B cell (primary cell): ENCODE results near the gene MLIP. TPM values are rescaled to one million over a fixed set of nuclear protein-coding genes. Genes with fewer than 3 reads are reported as not detected.

Experiments
- ATAC-seq: fragments of 200-7000 bp; cut with Tn5 transposase; one replicate; pipeline ENCODE4 v1.10.0; 2021; ENCODE audit warnings: low read depth, mild to moderate bottlenecking, moderate number of reproducible peaks, moderate library complexity
- CTCF ChIA-PET: fragments of 350-600 bp; sonication (Branson Sonifier 250); formaldehyde crosslinking; loops from one replicate; lab custom pipeline; 2021; ENCODE audit warnings: antibody characterized with exemption, inconsistent platforms; lab: Charles Lee
- POLR2A ChIA-PET: fragments of 350-600 bp; sonication (Branson Sonifier 250); formaldehyde crosslinking; loops from one replicate; lab custom pipeline; 2021; ENCODE audit warnings: antibody characterized with exemption; lab: Charles Lee
- DNase-seq: peaks from one replicate; pipeline ENCODE4 v3.0.0; 2013
- H2AFZ ChIP-seq: 2 replicates; pipeline ENCODE4 v1.6.1; 2012; ENCODE audit warnings: mild to moderate bottlenecking, low read depth, low read length; ENCODE audit not compliant: insufficient read depth, poor library complexity, severe bottlenecking
- H3K27ac ChIP-seq, 2 donors: 1 replicate in 1 of 2; 2 replicates in 1 of 2; pipeline ENCODE4 v1.5.1; 2012 to 2013; ENCODE audit warnings: low read length in 2 of 2, mild to moderate bottlenecking in 2 of 2, moderate library complexity in 1 of 2
- H3K27me3 ChIP-seq, 4 experiments: fragments of 200-600 bp in 1 of 4; sonication (generic) in 1 of 4; replicated peaks in 1 of 4; 1 replicate in 2 of 4; 2 replicates in 2 of 4; pipeline versions ENCODE4 v1.6.1 to v1.7.0; 2013 to 2016; ENCODE audit warnings: low read length in 3 of 4, mild to moderate bottlenecking in 2 of 4, mixed read lengths in 1 of 4, moderate library complexity in 1 of 4; ENCODE audit not compliant: insufficient read depth in 4 of 4, control insufficient read depth in 3 of 4; ENCODE audit errors: control extremely low read depth in 1 of 4
- H3K36me3 ChIP-seq, 2 experiments: replicated peaks in 1 of 2; 1 replicate in 1 of 2; 2 replicates in 1 of 2; pipeline versions ENCODE4 v1.6.1 to v1.7.1; 2013; ENCODE audit warnings: low read length in 1 of 2; ENCODE audit not compliant: insufficient read depth in 2 of 2, control insufficient read depth in 1 of 2; ENCODE audit errors: control extremely low read depth in 1 of 2, extremely low read depth in 1 of 2
- H3K4me1 ChIP-seq, 2 donors: fragments of 200-600 bp in 1 of 2; sonication (generic) in 1 of 2; 1 replicate in 1 of 2; 2 replicates in 1 of 2; pipeline versions ENCODE4 v1.5.1 to v1.6.1; 2013 to 2017; ENCODE audit warnings: low read length in 2 of 2; ENCODE audit not compliant: control insufficient read depth in 2 of 2, insufficient read depth in 2 of 2
- H3K4me2 ChIP-seq: replicated peaks from 2 replicates; pipeline ENCODE3; 2012; ENCODE audit warnings: mild to moderate bottlenecking, low read depth, low read length; ENCODE audit not compliant: poor library complexity, severe bottlenecking
- H3K4me3 ChIP-seq, 5 experiments: fragments of 200-600 bp in 1 of 5; sonication (generic) in 1 of 5; 1 replicate in 3 of 5; 2 replicates in 2 of 5; pipeline versions ENCODE4 v1.5.1 to v1.7.0; 2011 to 2016; ENCODE audit warnings: low read length in 4 of 5, mild to moderate bottlenecking in 4 of 5, low read depth in 2 of 5, control low read depth in 1 of 5, moderate library complexity in 1 of 5; ENCODE audit not compliant: insufficient read depth in 1 of 5; ENCODE audit errors: control extremely low read depth in 1 of 5, extremely low read depth in 1 of 5
- H3K79me2 ChIP-seq: fragments of 200-600 bp; sonication (generic); one replicate; pipeline ENCODE4 v1.6.0; 2016; ENCODE audit warnings: low read length; ENCODE audit not compliant: control insufficient read depth, insufficient read depth
- H3K9ac ChIP-seq: fragments of 200-600 bp; sonication (generic); 2 replicates; pipeline ENCODE4 v1.6.1; 2017; ENCODE audit warnings: mild to moderate bottlenecking, low read length, moderate library complexity
- H3K9me3 ChIP-seq, 3 donors: one replicate each; pipeline versions ENCODE4 v1.6.1 to v1.7.1; 2013; ENCODE audit warnings: low read length in 2 of 3; ENCODE audit not compliant: control insufficient read depth in 2 of 3, insufficient read depth in 1 of 3; ENCODE audit errors: control extremely low read depth in 1 of 3
- H4K20me1 ChIP-seq: 2 replicates; pipeline ENCODE4 v1.6.0; 2012; ENCODE audit warnings: mild to moderate bottlenecking, low read length; ENCODE audit not compliant: insufficient read depth, control insufficient read depth, poor library complexity, severe bottlenecking
- H3K27ac Mint-ChIP-seq: one replicate; pipeline ENCODE4 v1.8.0; 2021; ENCODE audit warnings: mixed read lengths
- H3K27me3 Mint-ChIP-seq: one replicate; pipeline ENCODE4 v1.8.0; 2021; ENCODE audit warnings: mixed read lengths
- H3K4me1 Mint-ChIP-seq: one replicate; pipeline ENCODE4 v1.8.0; 2021; ENCODE audit warnings: mixed read lengths
- H3K4me3 Mint-ChIP-seq: one replicate; pipeline ENCODE4 v1.8.0; 2021; ENCODE audit warnings: mixed read lengths
- H3K9me3 Mint-ChIP-seq: one replicate; pipeline ENCODE4 v1.8.0; 2022; ENCODE audit warnings: mixed read lengths; ENCODE audit not compliant: insufficient read depth
- EZH2 ChIP-seq: IDR thresholded peaks from 2 replicates; pipeline ENCODE4 v1.6.1; 2012; ENCODE audit warnings: borderline replicate concordance, low read depth, mild to moderate bottlenecking, moderate library complexity, low read length; ENCODE audit not compliant: insufficient read depth, poor library complexity, severe bottlenecking
- WGBS: methylation state at CpG from one replicate; pipeline ENCODE4 v1.1.5; 2013; ENCODE audit warnings: missing lambda C conversion rate; ENCODE audit not compliant: insufficient coverage; 5-methylcytosine and 5-hydroxymethylcytosine counted together
- intact Hi-C: fragments of 100-400 bp; cut with micrococcal nuclease; formaldehyde crosslinking; loops from one replicate; pipeline ENCODE4 v1.10.0; 2022
- polyA plus RNA-seq: library from polyadenylated mRNA; depleted of rRNA; stranded (reverse); fragments of >200 nt; gene quantifications from 2 replicates; pipeline ENCODE4 v1.2.3, GENCODE V29; 2012
- total RNA-seq, 2 donors: library from RNA; stranded (reverse); fragments of 120-200 nt in 1 of 2; gene quantifications; 1 replicate in 1 of 2; 2 replicates in 1 of 2; pipeline versions ENCODE4 v1.2.3 to v1.2.4, GENCODE V29; 2013 to 2022
- TF ChIP-seq, protein P1 (sequence below): fragments of 200-600 bp; IDR thresholded peaks from one replicate; pipeline ENCODE4 v1.8.0; 2022; ENCODE audit warnings: antibody characterized with exemption, mild to moderate bottlenecking

MLIP gene
- total and polyA plus RNA-seq, 2 donors (not counting 1 experiment from before 2014, with no cell fraction given), result not detected

DNA sequence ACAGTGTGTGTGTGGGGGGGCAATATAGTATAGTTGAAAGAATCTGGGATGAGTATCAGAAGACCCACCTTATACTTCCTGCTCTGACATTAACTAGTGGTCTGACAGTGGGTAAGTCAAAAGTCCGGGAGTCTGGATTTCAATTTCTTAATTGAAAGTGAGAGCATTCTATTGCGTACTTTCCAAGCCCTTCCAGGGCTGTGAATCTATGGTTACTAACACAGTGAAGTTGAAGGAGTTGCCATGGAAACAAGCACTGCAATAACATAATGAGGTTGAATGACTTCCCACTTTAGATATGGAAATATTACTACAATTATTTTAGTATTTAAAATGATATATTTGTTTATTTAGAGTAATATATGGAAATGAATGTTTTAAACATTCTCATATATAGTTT is 80.2 kb downstream of the MLIP start:
- WGBS, result 93% methylated on average over 2 of the region's 2 CpGs
- no peak for DNase-seq
- no peak overlapping the region for H2AFZ ChIP-seq
- Mint-ChIP-seq H3K27me3 (no peaks in the 10 kb centered on the region), H3K4me1 (no peaks in the 10 kb centered on the region), H3K9me3 (no peaks in the 10 kb centered on the region), H3K4me3 (no peak overlapping the region), H3K27ac (no peak overlapping the region)
- H3K4me2 ChIP-seq, result no peak overlapping the region
- no peaks in the 10 kb centered on the region for H3K27me3 ChIP-seq
- no peak overlapping the region for H3K4me3 ChIP-seq
- H4K20me1 ChIP-seq, result no peaks in the 10 kb centered on the region
- no peaks in the 10 kb centered on the region for H3K79me2 ChIP-seq
- no peak overlapping the region for H3K9ac ChIP-seq
- TF ChIP-seq, protein P1, sequence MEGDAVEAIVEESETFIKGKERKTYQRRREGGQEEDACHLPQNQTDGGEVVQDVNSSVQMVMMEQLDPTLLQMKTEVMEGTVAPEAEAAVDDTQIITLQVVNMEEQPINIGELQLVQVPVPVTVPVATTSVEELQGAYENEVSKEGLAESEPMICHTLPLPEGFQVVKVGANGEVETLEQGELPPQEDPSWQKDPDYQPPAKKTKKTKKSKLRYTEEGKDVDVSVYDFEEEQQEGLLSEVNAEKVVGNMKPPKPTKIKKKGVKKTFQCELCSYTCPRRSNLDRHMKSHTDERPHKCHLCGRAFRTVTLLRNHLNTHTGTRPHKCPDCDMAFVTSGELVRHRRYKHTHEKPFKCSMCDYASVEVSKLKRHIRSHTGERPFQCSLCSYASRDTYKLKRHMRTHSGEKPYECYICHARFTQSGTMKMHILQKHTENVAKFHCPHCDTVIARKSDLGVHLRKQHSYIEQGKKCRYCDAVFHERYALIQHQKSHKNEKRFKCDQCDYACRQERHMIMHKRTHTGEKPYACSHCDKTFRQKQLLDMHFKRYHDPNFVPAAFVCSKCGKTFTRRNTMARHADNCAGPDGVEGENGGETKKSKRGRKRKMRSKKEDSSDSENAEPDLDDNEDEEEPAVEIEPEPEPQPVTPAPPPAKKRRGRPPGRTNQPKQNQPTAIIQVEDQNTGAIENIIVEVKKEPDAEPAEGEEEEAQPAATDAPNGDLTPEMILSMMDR, result no peak
- no peak for TF ChIP-seq EZH2
- no peak overlapping the region for H3K27ac ChIP-seq
- no peak for ATAC-seq
- no peaks in the 10 kb centered on the region for H3K9me3 ChIP-seq
- POLR2A ChIA-PET, result no interaction called here
- CTCF ChIA-PET, result no interaction called here
- intact Hi-C loops, result no loop called here
- no peaks in the 10 kb centered on the region for H3K4me1 ChIP-seq
- no peaks in the 10 kb centered on the region for H3K36me3 ChIP-seq

DNA sequence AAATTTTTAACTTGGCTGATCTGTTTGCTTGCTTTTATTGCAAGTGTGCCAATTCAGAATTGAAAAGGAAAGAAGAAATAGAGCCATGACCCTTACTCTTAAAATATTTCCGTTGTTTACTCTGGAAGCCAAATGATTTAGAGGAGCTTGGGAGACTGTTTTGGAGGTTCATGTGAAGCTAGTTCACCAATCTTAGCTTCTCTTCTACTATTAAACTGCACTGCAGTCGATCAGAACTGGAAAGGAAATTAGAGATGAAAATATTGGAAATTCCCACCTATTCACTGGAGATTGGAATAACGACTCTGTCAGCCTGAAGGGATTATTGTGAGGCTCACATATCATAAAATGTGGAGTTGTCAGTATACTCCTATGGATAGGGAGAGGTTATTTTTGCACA is 81.8 kb downstream of the MLIP start:
- DNase-seq (no peak), ATAC-seq (no peak)
- TF ChIP-seq, protein P1, result no peak
- no peak for TF ChIP-seq EZH2
- Histone ChIP-seq H3K4me2 (no peak overlapping the region), H4K20me1 (no peaks in the 10 kb centered on the region), H3K4me1 (no peaks in the 10 kb centered on the region), H3K27me3 (no peaks in the 10 kb centered on the region), H3K9me3 (no peaks in the 10 kb centered on the region), H2AFZ (no peak overlapping the region), H3K4me3 (no peak overlapping the region), H3K9ac (no peak overlapping the region), H3K79me2 (no peaks in the 10 kb centered on the region), H3K27ac (no peak overlapping the region), H3K36me3 (no peaks in the 10 kb centered on the region)
- CTCF ChIA-PET, result interaction anchor here (0.6 kb wide), 1 partner anchor 10 kb away, joined by 3 read pairs; no protein-coding TSS in a partner anchor
- Mint-ChIP-seq H3K4me3 (no peak overlapping the region), H3K9me3 (peaks cover 2% of the 10 kb centered on the region), H3K27me3 (no peaks in the 10 kb centered on the region), H3K4me1 (no peaks in the 10 kb centered on the region), H3K27ac (no peak overlapping the region)
- intact Hi-C loops, result no loop called here
- no CpG with 5 or more reads among the region's 3 CpGs for WGBS
- POLR2A ChIA-PET, result no interaction called here
